Stomach (tissue), 9 donors: ENCODE data around the gene IL12B. TPM values are rescaled to one million over a fixed set of nuclear protein-coding genes. Genes with fewer than 3 reads are reported as not detected.
A peak's percentile ranks its signal among the peaks of the same experiment; 100 is the strongest.

ENCODE experiments used
- DNase-seq, 2 donors: peaks; one replicate each; pipeline versions ENCODE4 v3.0.0 to v3.0.0-alpha.2; 2013 to 2019
- H3K27ac ChIP-seq, 5 donors: fragments of 200-600 bp in 4 of 5; sonication (generic) in 4 of 5; one replicate each; pipeline ENCODE4 v1.5.1; 2013 to 2019; ENCODE audit warnings: mild to moderate bottlenecking in 1 of 5, moderate library complexity in 1 of 5
- H3K27me3 ChIP-seq, 3 donors: fragments of 200-600 bp; sonication (generic); one replicate each; pipeline ENCODE4 v1.5.1; 2017 to 2019; ENCODE audit warnings: mixed run types in 1 of 3
- H3K36me3 ChIP-seq, 4 donors: fragments of 200-600 bp; sonication (generic); 1 replicate in 3 of 4; 2 replicates in 1 of 4; pipeline ENCODE4 v1.5.1; 2016 to 2019
- H3K4me1 ChIP-seq, 4 donors: fragments of 200-600 bp; sonication (generic); one replicate each; pipeline ENCODE4 v1.5.1; 2016 to 2019
- H3K4me3 ChIP-seq, 4 donors: fragments of 200-600 bp; sonication (generic) in 3 of 4; one replicate each; pipeline ENCODE4 v1.5.1; 2016 to 2019; ENCODE audit warnings: mild to moderate bottlenecking in 1 of 4
- H3K9me3 ChIP-seq, 4 donors: fragments of 200-600 bp; sonication (generic); one replicate each; pipeline ENCODE4 v1.5.1; 2016 to 2019
- EP300 ChIP-seq: sonication (generic); formaldehyde crosslinking; IDR thresholded peaks from one replicate; pipeline ENCODE4 v1.6.1; 2017; ENCODE audit warnings: antibody characterized with exemption
- POLR2A ChIP-seq, 4 donors: fragments of 450-650 bp; IDR thresholded peaks; one replicate each; pipeline ENCODE4 v1.6.1; 2016; ENCODE audit warnings: antibody characterized with exemption in 4 of 4, control low read depth in 2 of 4, mild to moderate bottlenecking in 1 of 4, moderate library complexity in 1 of 4
- POLR2AphosphoS5 ChIP-seq, 3 donors: sonication (generic); formaldehyde crosslinking; IDR thresholded peaks; one replicate each; pipeline ENCODE4 v1.6.1; 2016; ENCODE audit warnings: antibody characterized with exemption in 3 of 3
- WGBS, 5 donors: extraction: QIAGEN DNeasy Blood & Tissue Kit in 3 of 5; methylation state at CpG; one replicate each; pipeline versions ENCODE4 v1.1.5 to v1.1.7; 2013 to 2018; 5-methylcytosine and 5-hydroxymethylcytosine counted together
- intact Hi-C: fragments of 100-400 bp; cut with DNase I; formaldehyde crosslinking; loops from one replicate; pipeline ENCODE4 v1.15.1; 2023; ENCODE audit warnings: low total_unique reads
- polyA plus RNA-seq, 3 donors: library from polyadenylated mRNA; stranded (reverse); fragments of 200-250 nt; gene quantifications; one replicate each; pipeline ENCODE4 v1.2.3, GENCODE V29; 2013
- total RNA-seq, 5 donors: library from RNA; depleted of rRNA; stranded (reverse); fragments of >200 nt; gene quantifications; one replicate each; pipeline versions ENCODE4 v1.1.0 to v1.2.3, GENCODE V29; 2014 to 2016
- TF ChIP-seq, protein P1 (sequence below), 7 experiments: fragments of 450-650 bp in 4 of 7; fragments of 200-600 bp in 3 of 7; sonication (generic) in 3 of 7; IDR thresholded peaks; one replicate each; pipeline ENCODE4 v1.5.1; 2016 to 2019; ENCODE audit warnings: antibody characterized with exemption in 7 of 7, control low read depth in 2 of 7, mild to moderate bottlenecking in 1 of 7
- donor health status: healthy with polysubstance abuse.
- donor health status: Bipolar disorder and iron deficiency.
- donor health status: healthy.

The IL12B gene
- total and polyA plus RNA-seq, 8 donors: 0.05 TPM; not detected in 7

DNA sequence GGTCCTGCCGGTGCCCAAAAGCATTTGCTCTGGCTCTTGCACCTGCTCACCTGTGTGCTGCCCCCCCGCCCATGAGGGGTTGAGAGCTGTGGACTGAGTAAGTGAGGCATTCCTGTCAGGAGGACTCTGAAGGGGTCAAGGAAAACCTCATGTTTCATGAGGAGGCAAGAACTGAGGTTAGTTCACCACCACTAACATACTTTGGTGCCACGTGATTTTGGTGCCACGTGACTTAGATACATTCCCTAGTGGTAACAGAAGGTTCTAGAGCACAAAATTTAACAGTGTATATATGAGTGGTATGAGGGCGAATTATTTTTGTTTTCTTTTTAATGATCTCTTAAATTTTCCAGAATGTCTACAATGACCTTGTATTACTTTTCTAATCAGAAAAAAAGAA, 6.3 kb upstream of the IL12B start:
- Histone ChIP-seq H3K27me3 (peaks cover 0 to 3% (median 0%) of the 10 kb centered on the region in 3 donors), H3K9me3 (no peaks in the 10 kb centered on the region), H3K4me3 (no peak overlapping the region), H3K36me3 (no peaks in the 10 kb centered on the region), H3K4me1 (peaks cover 3 to 5% (median 3%) of the 10 kb centered on the region in 4 donors), H3K27ac (no peak overlapping the region)
- TF ChIP-seq POLR2A (IDR thresholded peaks at IDR 0.05) (no peak), POLR2AphosphoS5 (IDR thresholded peaks at IDR 0.05) (no peak), EP300 (no peak)
- TF ChIP-seq, protein P1, sequence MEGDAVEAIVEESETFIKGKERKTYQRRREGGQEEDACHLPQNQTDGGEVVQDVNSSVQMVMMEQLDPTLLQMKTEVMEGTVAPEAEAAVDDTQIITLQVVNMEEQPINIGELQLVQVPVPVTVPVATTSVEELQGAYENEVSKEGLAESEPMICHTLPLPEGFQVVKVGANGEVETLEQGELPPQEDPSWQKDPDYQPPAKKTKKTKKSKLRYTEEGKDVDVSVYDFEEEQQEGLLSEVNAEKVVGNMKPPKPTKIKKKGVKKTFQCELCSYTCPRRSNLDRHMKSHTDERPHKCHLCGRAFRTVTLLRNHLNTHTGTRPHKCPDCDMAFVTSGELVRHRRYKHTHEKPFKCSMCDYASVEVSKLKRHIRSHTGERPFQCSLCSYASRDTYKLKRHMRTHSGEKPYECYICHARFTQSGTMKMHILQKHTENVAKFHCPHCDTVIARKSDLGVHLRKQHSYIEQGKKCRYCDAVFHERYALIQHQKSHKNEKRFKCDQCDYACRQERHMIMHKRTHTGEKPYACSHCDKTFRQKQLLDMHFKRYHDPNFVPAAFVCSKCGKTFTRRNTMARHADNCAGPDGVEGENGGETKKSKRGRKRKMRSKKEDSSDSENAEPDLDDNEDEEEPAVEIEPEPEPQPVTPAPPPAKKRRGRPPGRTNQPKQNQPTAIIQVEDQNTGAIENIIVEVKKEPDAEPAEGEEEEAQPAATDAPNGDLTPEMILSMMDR (IDR thresholded peaks at IDR 0.05): no peak
- 87 to 96% (median 87%) methylated on average over 5 of the region's 5 CpGs for WGBS, 5 donors
- no peak for DNase-seq
- intact Hi-C loops: no loop called here

DNA sequence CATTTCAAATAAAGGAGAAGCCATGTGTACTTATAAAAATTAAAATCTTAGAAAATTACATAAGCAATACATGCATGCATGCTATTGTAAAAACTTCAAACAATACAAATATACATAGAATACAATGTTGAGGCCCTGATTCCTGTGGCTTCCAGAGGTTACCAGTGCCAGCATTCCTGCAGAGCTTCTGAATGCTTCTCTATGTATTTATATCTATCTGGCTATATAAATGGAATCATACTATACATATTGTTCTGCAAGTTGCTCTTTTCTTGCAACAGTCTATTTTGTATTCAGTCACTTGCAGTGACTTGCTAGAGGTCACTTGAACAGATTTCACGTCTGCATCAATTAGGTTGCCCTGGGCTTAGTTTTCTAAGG, 3.2 kb upstream of the IL12B start:
- no peaks in the 10 kb centered on the region for H3K36me3 ChIP-seq
- intact Hi-C loops: no loop called here
- H3K9me3 ChIP-seq: no peaks in the 10 kb centered on the region
- TF ChIP-seq POLR2AphosphoS5 (IDR thresholded peaks at IDR 0.05) (no peak), POLR2A (IDR thresholded peaks at IDR 0.05) (no peak), EP300 (no peak)
- TF ChIP-seq, protein P1 (IDR thresholded peaks at IDR 0.05): no peak
- peaks cover 0 to 30% (median 6%) of the 10 kb centered on the region in 3 donors for H3K27me3 ChIP-seq
- no peak overlapping the region for H3K27ac ChIP-seq
- 64 to 79% (median 75%) methylated on average over 1 of the region's 1 CpG for WGBS, 5 donors
- H3K4me1 ChIP-seq: peaks cover 4 to 12% (median 11%) of the 10 kb centered on the region in 4 donors
- no peak for DNase-seq
- no peak overlapping the region for H3K4me3 ChIP-seq

DNA sequence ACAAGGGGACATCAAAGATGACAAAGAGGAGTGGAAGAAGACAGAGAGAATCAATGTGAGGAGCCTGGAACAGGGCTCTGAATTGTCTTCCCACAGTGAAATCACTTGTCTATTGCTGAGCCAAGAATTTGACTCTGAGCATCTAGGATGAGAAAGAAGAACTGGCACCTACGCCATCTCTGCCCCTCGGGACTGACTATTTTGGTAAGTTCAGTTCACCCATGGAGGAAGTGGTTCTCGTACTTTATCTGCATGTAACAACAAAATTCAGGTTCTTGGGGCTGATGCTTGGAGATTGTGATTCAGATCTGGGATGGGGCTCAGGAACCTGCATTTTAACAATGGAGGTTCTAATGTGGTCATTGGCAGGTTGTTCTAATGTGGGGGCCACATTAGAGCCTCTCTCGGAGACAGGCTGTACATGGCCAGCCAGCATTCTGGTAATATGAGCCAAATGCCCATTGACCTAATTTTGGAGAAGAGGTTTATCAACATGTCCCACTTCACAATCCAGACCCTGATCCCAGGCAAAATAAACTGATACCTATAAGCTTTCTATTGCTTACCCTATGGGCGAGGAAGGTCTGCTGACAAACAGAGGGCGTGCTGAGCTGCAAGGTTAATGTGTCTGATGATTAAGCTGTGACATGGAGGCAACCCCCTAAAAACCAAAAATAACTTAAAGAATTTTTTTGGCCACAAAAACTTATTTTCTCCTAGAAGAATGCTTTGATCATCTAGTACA, 2.7 kb upstream of the IL12B start:
- no peaks in the 10 kb centered on the region for H3K9me3 ChIP-seq
- 74 to 82% (median 76%) methylated on average over 6 of the region's 6 CpGs for WGBS, 5 donors
- H3K4me3 ChIP-seq: no peak overlapping the region
- no peaks in the 10 kb centered on the region for H3K36me3 ChIP-seq
- no peak overlapping the region for H3K27ac ChIP-seq
- TF ChIP-seq POLR2A (IDR thresholded peaks at IDR 0.05) (no peak), EP300 (no peak), POLR2AphosphoS5 (IDR thresholded peaks at IDR 0.05) (no peak)
- TF ChIP-seq, protein P1 (IDR thresholded peaks at IDR 0.05): no peak
- DNase-seq: no peak
- intact Hi-C loops: no loop called here
- H3K27me3 ChIP-seq: peaks cover 0 to 35% (median 7%) of the 10 kb centered on the region in 3 donors
- peaks cover 4 to 12% (median 11%) of the 10 kb centered on the region in 4 donors for H3K4me1 ChIP-seq

GRCh38 chr5:159331093-159331973, 1.0 kb upstream of the IL12B start:
- DNase-seq: peak; percentile 68 to 83
- Histone ChIP-seq H3K27ac (peak overlapping the region in 4 of 5 donors; percentile 3 to 36 (median 25)), H3K9me3 (no peaks in the 10 kb centered on the region), H3K4me3 (peak overlapping the region; percentile 37 to 54 (median 42)), H3K4me1 (peaks cover 4 to 12% (median 11%) of the 10 kb centered on the region in 4 donors), H3K27me3 (peaks cover 0 to 50% (median 13%) of the 10 kb centered on the region in 3 donors), H3K36me3 (no peaks in the 10 kb centered on the region)
- WGBS, 5 donors: 4 to 8% (median 5%) methylated on average over 39 to 50 of the region's 50 CpGs
- intact Hi-C loops: no loop called here
- no peak for TF ChIP-seq EP300
- TF ChIP-seq, protein P1 (IDR thresholded peaks at IDR 0.05): peak in 5 of 7 experiments; percentile 29 to 64 (median 49)
- no peak for TF ChIP-seq POLR2AphosphoS5 (IDR thresholded peaks at IDR 0.05)
- no peak for TF ChIP-seq POLR2A (IDR thresholded peaks at IDR 0.05)
